A549 (cell line): ENCODE data around the gene TAS2R60. TPM values are rescaled to one million over a fixed set of nuclear protein-coding genes. Genes with fewer than 3 reads are reported as not detected.

Source experiments
- ATAC-seq, 2 experiments: fragments of 200-7000 bp in 1 of 2; fragments of >200 bp in 1 of 2; cut with Nextera tagmentation in 1 of 2; cut with Tn5 transposase in 1 of 2; 3 replicates each; pipeline versions ENCODE4 v1.8.0 to v1.9.1; 2018 to 2020; ENCODE audit warnings: mild to moderate bottlenecking in 1 of 2, moderate library complexity in 1 of 2
- CTCF ChIA-PET: fragments of 300-600 bp; sonication (Branson Sonifier 250); formaldehyde crosslinking; extraction: SDS; loops from one replicate; lab custom pipeline; 2021; ENCODE audit warnings: antibody characterized with exemption, inconsistent platforms; lab: Yijun Ruan, JAX
- POLR2A ChIA-PET: fragments of 350-600 bp; formaldehyde crosslinking; extraction: SDS; loops from one replicate; lab custom pipeline; 2021; ENCODE audit warnings: antibody characterized with exemption, inconsistent platforms; lab: Yijun Ruan, JAX
- DNase-seq, 2 experiments: peaks; one replicate each; pipeline versions ENCODE4 v3.0.0 to v3.0.0-alpha.2; 2011 to 2016; ENCODE audit warnings: low read depth in 1 of 2, low spot score in 1 of 2
- FAIRE-seq: peaks from 2 replicates; lab custom pipeline; 2011; peaks lifted over from hg19 to GRCh38; lab: Jason Lieb, UNC
- H3K27ac ChIP-seq, 2 experiments: fragments of >200 bp; sonication (Bioruptor Twin); formaldehyde crosslinking; 3 replicates each; pipeline ENCODE4 v1.5.1; 2016 to 2017
- H3K4me1 ChIP-seq: fragments of >200 bp; sonication (Bioruptor Twin); formaldehyde crosslinking; 3 replicates; pipeline ENCODE4 v1.6.1; 2016
- H3K4me2 ChIP-seq: fragments of >200 bp; sonication (Bioruptor Twin); formaldehyde crosslinking; 3 replicates; pipeline ENCODE4 v1.6.1; 2016
- H3K4me3 ChIP-seq: fragments of >200 bp; sonication (Bioruptor Twin); formaldehyde crosslinking; 3 replicates; pipeline ENCODE4 v1.5.1; 2016
- H3K9me3 ChIP-seq: fragments of >200 bp; sonication (Bioruptor Twin); formaldehyde crosslinking; 3 replicates; pipeline ENCODE4 v1.6.1; 2016
- BHLHE40 ChIP-seq: IDR thresholded peaks from 2 replicates; pipeline ENCODE4 v1.6.1; 2012; ENCODE audit warnings: low read depth, low read length, inconsistent platforms
- CBX2 ChIP-seq: fragments of 200-600 bp; sonication (generic); IDR thresholded peaks from 2 replicates; pipeline ENCODE4 v1.6.1; 2016; ENCODE audit warnings: low read depth, mild to moderate bottlenecking, borderline replicate concordance
- CBX8 ChIP-seq: fragments of 200-600 bp; sonication (generic); IDR thresholded peaks from 2 replicates; pipeline ENCODE4 v1.6.1; 2016
- CHD2 ChIP-seq: fragments of 150-350 bp; IDR thresholded peaks from 2 replicates; pipeline ENCODE4 v1.6.1; 2014; ENCODE audit warnings: low read length; ENCODE audit not compliant: partially characterized antibody
- CHD4 ChIP-seq: fragments of 200-600 bp; sonication (generic); IDR thresholded peaks from 2 replicates; pipeline ENCODE4 v1.6.1; 2016; ENCODE audit warnings: antibody characterized with exemption, mild to moderate bottlenecking, borderline replicate concordance
- EHMT2 ChIP-seq: fragments of 200-600 bp; sonication (generic); IDR thresholded peaks from 2 replicates; pipeline ENCODE4 v1.6.1; 2016; ENCODE audit warnings: antibody characterized with exemption, low read depth, mild to moderate bottlenecking, moderate library complexity
- EP300 ChIP-seq, 2 experiments: fragments of >200 bp; sonication (Bioruptor Twin); formaldehyde crosslinking; IDR thresholded peaks; 2 replicates in 1 of 2; 3 replicates in 1 of 2; pipeline ENCODE4 v1.6.1; 2016 to 2017
- ESRRA ChIP-seq: fragments of 150-350 bp; IDR thresholded peaks from 2 replicates; pipeline ENCODE4 v1.6.1; 2014; ENCODE audit warnings: mild to moderate bottlenecking, low read length, borderline replicate concordance
- FOSB ChIP-seq: fragments of 250-450 bp; sonication (Bioruptor Pico); IDR thresholded peaks from 2 replicates; pipeline ENCODE4 v1.5.0; 2020; ENCODE audit warnings: mild to moderate bottlenecking, moderate library complexity
- FOXS1 ChIP-seq: fragments of 250-450 bp; sonication (Bioruptor Pico); IDR thresholded peaks from 2 replicates; pipeline ENCODE4 v1.5.0; 2020; ENCODE audit warnings: mild to moderate bottlenecking, moderate library complexity
- HDAC2 ChIP-seq: fragments of 200-600 bp; sonication (generic); IDR thresholded peaks from 2 replicates; pipeline ENCODE4 v1.6.1; 2016
- NPAS2 ChIP-seq: fragments of 250-450 bp; sonication (Bioruptor Pico); IDR thresholded peaks from 2 replicates; pipeline ENCODE4 v1.8.0; 2022; ENCODE audit warnings: mild to moderate bottlenecking, moderate library complexity, borderline replicate concordance
- PHF8 ChIP-seq: fragments of 200-600 bp; sonication (generic); IDR thresholded peaks from 2 replicates; pipeline ENCODE4 v1.6.1; 2016; ENCODE audit warnings: low read depth, mild to moderate bottlenecking, antibody characterized with exemption, moderate library complexity, borderline replicate concordance
- RCOR1 ChIP-seq: fragments of 150-350 bp; IDR thresholded peaks from 2 replicates; pipeline ENCODE4 v1.6.1; 2014; ENCODE audit warnings: antibody characterized with exemption, low read length, low read depth
- SMC3 ChIP-seq: fragments of >200 bp; sonication (Bioruptor Twin); formaldehyde crosslinking; IDR thresholded peaks from 3 replicates; pipeline ENCODE4 v1.6.1; 2018; ENCODE audit warnings: inconsistent platforms
- SREBF2 ChIP-seq: fragments of 450-650 bp; IDR thresholded peaks from 2 replicates; pipeline ENCODE4 v1.6.1; 2014; ENCODE audit warnings: mild to moderate bottlenecking, moderate library complexity
- WGBS: methylation state at CpG from one replicate; pipeline ENCODE4 v1.1.6; 2017; ENCODE audit errors: missing lambda C conversion rate; 5-methylcytosine and 5-hydroxymethylcytosine counted together
- polyA minus RNA-seq: library from RNA; depleted of rRNA, polyadenylated mRNA; stranded (reverse); fragments of >200 nt; gene quantifications from 2 replicates; pipeline ENCODE4 v1.2.3, GENCODE V29; 2011; rRNA and poly(A)+ RNA removed
- polyA plus RNA-seq, 4 experiments: library from polyadenylated mRNA; depleted of rRNA in 3 of 4; stranded (reverse); fragments of >200 nt; fragmentation: RNase III in 1 of 4; extraction: RNeasy Plus Mini Kit Qiagen cat#74134 plus additional on column Dnase treatment in 1 of 4; gene quantifications; 2 replicates in 3 of 4; 3 replicates in 1 of 4; pipeline ENCODE4 v1.2.3, GENCODE V29; 2011 to 2017
- TF ChIP-seq, protein P1 (sequence below): fragments of >200 bp; sonication (Bioruptor Twin); formaldehyde crosslinking; IDR thresholded peaks from 3 replicates; pipeline ENCODE4 v1.5.1; 2016
- TF ChIP-seq, protein P2 (sequence below): IDR thresholded peaks from 2 replicates; pipeline ENCODE4 v1.6.1; 2012
- TF ChIP-seq, protein P3 (sequence below): fragments of 150-350 bp; IDR thresholded peaks from 2 replicates; pipeline ENCODE4 v1.6.1; 2014; ENCODE audit warnings: low read depth, mild to moderate bottlenecking, low read length
- TF ChIP-seq, protein P4 (sequence below): fragments of 250-450 bp; sonication (Bioruptor Pico); IDR thresholded peaks from 2 replicates; pipeline ENCODE4 v1.5.0; 2020; ENCODE audit warnings: low read depth, mild to moderate bottlenecking, moderate library complexity
- TF ChIP-seq, protein P5 (sequence below): fragments of 450-650 bp; IDR thresholded peaks from 2 replicates; pipeline ENCODE4 v1.6.1; 2014; ENCODE audit warnings: antibody characterized with exemption

The TAS2R60 gene, protein sequence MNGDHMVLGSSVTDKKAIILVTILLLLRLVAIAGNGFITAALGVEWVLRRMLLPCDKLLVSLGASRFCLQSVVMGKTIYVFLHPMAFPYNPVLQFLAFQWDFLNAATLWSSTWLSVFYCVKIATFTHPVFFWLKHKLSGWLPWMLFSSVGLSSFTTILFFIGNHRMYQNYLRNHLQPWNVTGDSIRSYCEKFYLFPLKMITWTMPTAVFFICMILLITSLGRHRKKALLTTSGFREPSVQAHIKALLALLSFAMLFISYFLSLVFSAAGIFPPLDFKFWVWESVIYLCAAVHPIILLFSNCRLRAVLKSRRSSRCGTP
- polyA plus RNA-seq (2011; rRNA removed) (not detected in 2 replicates), polyA plus RNA-seq (2017; fragmentation: RNase III; extraction: RNeasy Plus Mini Kit Qiagen cat#74134 plus additional on column Dnase treatment) (not detected in 3 replicates), polyA minus RNA-seq (not detected in 2 replicates)
- polyA plus RNA-seq (2012; cell fraction: cytosol; rRNA removed): not detected in 2 replicates
- not detected in 2 replicates for polyA plus RNA-seq (2012; cell fraction: nucleus; rRNA removed)

DNA sequence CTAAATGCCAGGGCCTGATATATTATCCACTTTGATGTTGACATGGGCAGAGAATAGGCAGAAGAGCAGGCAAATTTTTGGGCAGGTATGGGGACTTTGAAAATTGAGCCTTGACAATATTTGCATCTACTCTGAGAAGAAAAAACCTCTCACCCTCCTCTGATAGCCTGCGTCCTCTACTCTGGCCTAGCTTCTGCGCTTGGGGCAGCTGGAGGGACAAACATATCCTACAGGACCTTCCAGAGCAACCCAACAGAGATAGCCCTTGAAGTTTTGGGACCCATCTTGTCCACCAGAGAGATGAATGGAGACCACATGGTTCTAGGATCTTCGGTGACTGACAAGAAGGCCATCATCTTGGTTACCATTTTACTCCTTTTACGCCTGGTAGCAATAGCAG lies at the start of gene TAS2R60:
TAS2R60 (plus strand) TSS at position 301 of the 400 bp plus-strand sequence; CDS start at position 301, 0 bp downstream.
- no peaks in the 10 kb centered on the region for H3K4me1 ChIP-seq
- DNase-seq (no peak), ATAC-seq (no peak), FAIRE-seq (no peak)
- no peak within 1 kb of the TSS for H3K4me2 ChIP-seq
- H3K4me3 ChIP-seq: no peak within 1 kb of the TSS
- H3K9me3 ChIP-seq: no peaks in the 10 kb centered on the region
- TF ChIP-seq FOSB: no peak
- no peak for TF ChIP-seq ESRRA
- TF ChIP-seq CBX8: no peak
- no peak for TF ChIP-seq CHD4
- TF ChIP-seq PHF8: no peak
- TF ChIP-seq, protein P1, sequence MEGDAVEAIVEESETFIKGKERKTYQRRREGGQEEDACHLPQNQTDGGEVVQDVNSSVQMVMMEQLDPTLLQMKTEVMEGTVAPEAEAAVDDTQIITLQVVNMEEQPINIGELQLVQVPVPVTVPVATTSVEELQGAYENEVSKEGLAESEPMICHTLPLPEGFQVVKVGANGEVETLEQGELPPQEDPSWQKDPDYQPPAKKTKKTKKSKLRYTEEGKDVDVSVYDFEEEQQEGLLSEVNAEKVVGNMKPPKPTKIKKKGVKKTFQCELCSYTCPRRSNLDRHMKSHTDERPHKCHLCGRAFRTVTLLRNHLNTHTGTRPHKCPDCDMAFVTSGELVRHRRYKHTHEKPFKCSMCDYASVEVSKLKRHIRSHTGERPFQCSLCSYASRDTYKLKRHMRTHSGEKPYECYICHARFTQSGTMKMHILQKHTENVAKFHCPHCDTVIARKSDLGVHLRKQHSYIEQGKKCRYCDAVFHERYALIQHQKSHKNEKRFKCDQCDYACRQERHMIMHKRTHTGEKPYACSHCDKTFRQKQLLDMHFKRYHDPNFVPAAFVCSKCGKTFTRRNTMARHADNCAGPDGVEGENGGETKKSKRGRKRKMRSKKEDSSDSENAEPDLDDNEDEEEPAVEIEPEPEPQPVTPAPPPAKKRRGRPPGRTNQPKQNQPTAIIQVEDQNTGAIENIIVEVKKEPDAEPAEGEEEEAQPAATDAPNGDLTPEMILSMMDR: no peak
- no peak for TF ChIP-seq BHLHE40
- no peak for TF ChIP-seq SREBF2
- TF ChIP-seq, protein P2, sequence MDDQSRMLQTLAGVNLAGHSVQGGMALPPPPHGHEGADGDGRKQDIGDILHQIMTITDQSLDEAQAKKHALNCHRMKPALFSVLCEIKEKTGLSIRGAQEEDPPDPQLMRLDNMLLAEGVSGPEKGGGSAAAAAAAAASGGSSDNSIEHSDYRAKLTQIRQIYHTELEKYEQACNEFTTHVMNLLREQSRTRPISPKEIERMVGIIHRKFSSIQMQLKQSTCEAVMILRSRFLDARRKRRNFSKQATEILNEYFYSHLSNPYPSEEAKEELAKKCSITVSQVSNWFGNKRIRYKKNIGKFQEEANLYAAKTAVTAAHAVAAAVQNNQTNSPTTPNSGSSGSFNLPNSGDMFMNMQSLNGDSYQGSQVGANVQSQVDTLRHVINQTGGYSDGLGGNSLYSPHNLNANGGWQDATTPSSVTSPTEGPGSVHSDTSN: no peak
- TF ChIP-seq EHMT2: no peak
- TF ChIP-seq, protein P3, sequence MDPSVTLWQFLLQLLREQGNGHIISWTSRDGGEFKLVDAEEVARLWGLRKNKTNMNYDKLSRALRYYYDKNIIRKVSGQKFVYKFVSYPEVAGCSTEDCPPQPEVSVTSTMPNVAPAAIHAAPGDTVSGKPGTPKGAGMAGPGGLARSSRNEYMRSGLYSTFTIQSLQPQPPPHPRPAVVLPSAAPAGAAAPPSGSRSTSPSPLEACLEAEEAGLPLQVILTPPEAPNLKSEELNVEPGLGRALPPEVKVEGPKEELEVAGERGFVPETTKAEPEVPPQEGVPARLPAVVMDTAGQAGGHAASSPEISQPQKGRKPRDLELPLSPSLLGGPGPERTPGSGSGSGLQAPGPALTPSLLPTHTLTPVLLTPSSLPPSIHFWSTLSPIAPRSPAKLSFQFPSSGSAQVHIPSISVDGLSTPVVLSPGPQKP: no peak
- no peak for TF ChIP-seq FOXS1
- TF ChIP-seq SMC3: no peak
- TF ChIP-seq, protein P4, sequence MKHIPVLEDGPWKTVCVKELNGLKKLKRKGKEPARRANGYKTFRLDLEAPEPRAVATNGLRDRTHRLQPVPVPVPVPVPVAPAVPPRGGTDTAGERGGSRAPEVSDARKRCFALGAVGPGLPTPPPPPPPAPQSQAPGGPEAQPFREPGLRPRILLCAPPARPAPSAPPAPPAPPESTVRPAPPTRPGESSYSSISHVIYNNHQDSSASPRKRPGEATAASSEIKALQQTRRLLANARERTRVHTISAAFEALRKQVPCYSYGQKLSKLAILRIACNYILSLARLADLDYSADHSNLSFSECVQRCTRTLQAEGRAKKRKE (CRISPR knock-in tag): no peak
- TF ChIP-seq HDAC2: no peak
- no peak for TF ChIP-seq EP300 (IDR thresholded peaks at IDR 0.05)
- TF ChIP-seq RCOR1: no peak
- TF ChIP-seq, all 56 proteins: peak for 0
- ChIA-PET POLR2A (no interaction called here), CTCF (interaction anchor here (0.9 to 1.7 kb wide), 2 partner anchors 13 to 202 kb away, joined by 3 read pairs; no protein-coding TSS in a partner anchor)
- 42% methylated on average over 4 of the region's 4 CpGs for WGBS
- no peak within 1 kb of the TSS for H3K27ac ChIP-seq

DNA sequence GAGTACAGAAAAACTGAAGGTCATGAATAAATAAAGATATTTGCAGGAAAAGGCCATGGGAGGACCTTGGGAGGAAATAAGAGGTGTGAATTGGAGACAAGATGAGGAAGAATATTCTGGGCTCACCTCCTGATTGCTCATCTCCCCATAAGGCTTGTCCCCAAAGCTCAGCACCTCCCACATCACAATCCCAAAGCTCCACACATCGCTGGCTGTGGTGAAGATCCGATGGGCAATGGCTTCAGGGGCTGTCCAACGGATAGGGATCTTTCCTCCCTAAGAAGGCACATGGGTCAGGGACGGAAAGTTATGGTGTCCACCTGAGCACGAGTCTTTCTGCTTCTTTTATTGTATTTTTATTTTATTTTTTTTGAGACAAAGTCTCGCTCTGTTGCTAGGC lies 49.2 kb upstream of the TAS2R60 start:
- H3K9me3 ChIP-seq: no peaks in the 10 kb centered on the region
- ChIA-PET CTCF (interaction anchor here (1.0 to 2.8 kb wide), 2 partner anchors 14 kb away, joined by 3 to 20 read pairs; partner anchors contain the start of gene EPHA1), POLR2A (interaction anchor here (1.0 kb wide), 1 partner anchor 14 kb away, joined by 3 read pairs; no protein-coding TSS in a partner anchor)
- no peak overlapping the region for H3K27ac ChIP-seq
- FAIRE-seq: no peak
- H3K4me1 ChIP-seq: peaks cover 13% of the 10 kb centered on the region; the same call in 1 of the 3 replicates
- no peak for ATAC-seq
- H3K4me3 ChIP-seq: no peak overlapping the region
- no peak overlapping the region for H3K4me2 ChIP-seq
- no peak for DNase-seq
- WGBS: 93% methylated on average over 6 of the region's 6 CpGs
- TF ChIP-seq CHD4 (no peak), PHF8 (no peak), CHD2 (no peak), NPAS2 (no peak), EHMT2 (no peak), CBX2 (no peak), SMC3 (no peak)
- TF ChIP-seq, protein P5, sequence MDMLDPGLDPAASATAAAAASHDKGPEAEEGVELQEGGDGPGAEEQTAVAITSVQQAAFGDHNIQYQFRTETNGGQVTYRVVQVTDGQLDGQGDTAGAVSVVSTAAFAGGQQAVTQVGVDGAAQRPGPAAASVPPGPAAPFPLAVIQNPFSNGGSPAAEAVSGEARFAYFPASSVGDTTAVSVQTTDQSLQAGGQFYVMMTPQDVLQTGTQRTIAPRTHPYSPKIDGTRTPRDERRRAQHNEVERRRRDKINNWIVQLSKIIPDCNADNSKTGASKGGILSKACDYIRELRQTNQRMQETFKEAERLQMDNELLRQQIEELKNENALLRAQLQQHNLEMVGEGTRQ: no peak
